Endodermal cell (in vitro differentiated cells): ENCODE results near the gene STXBP5. TPM values are rescaled to one million over a fixed set of nuclear protein-coding genes. Genes with fewer than 3 reads are reported as not detected.
A peak's percentile ranks its signal among the peaks of the same experiment; 100 is the strongest.

ENCODE experiments used
- DNase-seq: peaks from one replicate; pipeline ENCODE4 v3.0.0-alpha.2; 2017
- H3K27ac ChIP-seq: 2 replicates; pipeline ENCODE4 v1.5.1; 2013; ENCODE audit warnings: mild to moderate bottlenecking, low read depth, low read length, moderate library complexity
- H3K27me3 ChIP-seq: 2 replicates; pipeline ENCODE4 v1.6.1; 2013; ENCODE audit warnings: mild to moderate bottlenecking, low read length, moderate library complexity; ENCODE audit not compliant: insufficient read depth, control insufficient read depth, poor library complexity, severe bottlenecking
- H3K36me3 ChIP-seq: 2 replicates; pipeline ENCODE4 v1.7.0; 2013; ENCODE audit warnings: mild to moderate bottlenecking, low read length, moderate library complexity; ENCODE audit not compliant: control insufficient read depth, insufficient read depth
- H3K4me1 ChIP-seq: one replicate; pipeline ENCODE4 v1.7.0; 2013; ENCODE audit warnings: low read length; ENCODE audit not compliant: control insufficient read depth, insufficient read depth
- H3K4me3 ChIP-seq: 2 replicates; pipeline ENCODE4 v1.5.1; 2013; ENCODE audit warnings: mild to moderate bottlenecking, low read length, moderate library complexity
- H3K9ac ChIP-seq: 2 replicates; pipeline ENCODE4 v1.6.1; 2013; ENCODE audit warnings: mild to moderate bottlenecking, low read length, moderate library complexity; ENCODE audit not compliant: poor library complexity, severe bottlenecking; ENCODE audit errors: extremely low read depth
- H3K9me3 ChIP-seq: 2 replicates; pipeline ENCODE4 v1.6.1; 2013; ENCODE audit warnings: mild to moderate bottlenecking, low read length, moderate library complexity; ENCODE audit not compliant: control insufficient read depth
- H3K27ac Mint-ChIP-seq: 2 replicates; pipeline ENCODE4 v1.8.0; 2020; ENCODE audit warnings: mixed read lengths
- H3K27me3 Mint-ChIP-seq: 2 replicates; pipeline ENCODE4 v1.8.0; 2021; ENCODE audit warnings: mild to moderate bottlenecking, mixed read lengths; ENCODE audit not compliant: insufficient read depth
- H3K36me3 Mint-ChIP-seq: 2 replicates; pipeline ENCODE4 v1.8.0; 2020; ENCODE audit warnings: low read depth, mixed read lengths
- H3K4me1 Mint-ChIP-seq: 2 replicates; pipeline ENCODE4 v1.8.0; 2020; ENCODE audit warnings: mixed read lengths
- H3K4me3 Mint-ChIP-seq: 2 replicates; pipeline ENCODE4 v1.8.0; 2020; ENCODE audit warnings: mild to moderate bottlenecking, moderate library complexity, mixed read lengths
- H3K9me3 Mint-ChIP-seq: 2 replicates; pipeline ENCODE4 v1.8.0; 2020; ENCODE audit warnings: mild to moderate bottlenecking, mixed read lengths
- CTCF ChIP-seq: fragments of 200-600 bp; sonication (generic); conservative IDR thresholded peaks from 2 replicates; pipeline ENCODE4 v1.5.0; 2021; ENCODE audit warnings: antibody characterized with exemption, mild to moderate bottlenecking
- WGBS, 2 experiments: methylation state at CpG; one replicate each; pipeline versions ENCODE4 v1.1.5 to v1.1.7; 2013; ENCODE audit warnings: missing lambda C conversion rate in 2 of 2, mixed read lengths in 1 of 2; ENCODE audit not compliant: insufficient coverage in 1 of 2, insufficient read length in 1 of 2; 5-methylcytosine and 5-hydroxymethylcytosine counted together
- total RNA-seq, 2 donors: library from RNA; stranded (reverse); fragmentation: NEBNext Ultra II Directional in 1 of 2; extraction: Animal tissue kit (Norgen Biotek cat#: 25700) in 1 of 2; gene quantifications; 2 replicates in 1 of 2; 3 replicates in 1 of 2; pipeline ENCODE4 v1.2.1, GENCODE V29; 2021

STXBP5 gene
- total RNA-seq, 2 donors from 2014 or later, result 19.2 to 25.2 TPM

GRCh38 chr6:147406783-147407182 lies 202.6 kb downstream of the STXBP5 start:
- TF ChIP-seq CTCF, result no peak
- 92 to 95% methylated on average over 12 to 27 of the region's 27 CpGs for WGBS, 2 experiments
- H3K27me3 Mint-ChIP-seq, result no peaks in the 10 kb centered on the region

DNA sequence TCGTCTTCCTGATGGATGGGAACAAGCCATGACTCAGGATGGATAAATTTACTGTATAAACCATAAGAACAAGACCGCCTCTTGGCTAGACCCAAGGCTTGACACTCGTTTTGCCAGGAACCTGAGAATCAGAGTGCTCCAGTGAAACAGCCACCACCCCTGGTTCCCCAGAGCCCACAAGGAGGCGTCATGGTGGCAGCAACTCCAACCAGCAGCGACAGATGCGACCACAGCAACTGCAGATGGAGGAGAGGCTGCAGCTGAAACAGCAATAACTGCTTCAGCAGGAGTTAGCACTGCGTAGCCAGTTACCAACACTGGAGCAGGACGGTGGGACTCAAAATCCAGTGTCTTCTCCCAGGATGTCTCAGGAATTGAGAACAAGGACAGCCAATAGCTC lies 203.4 kb downstream of the STXBP5 start:
- no peak overlapping the region for H3K27ac Mint-ChIP-seq
- H3K9me3 Mint-ChIP-seq, result peaks cover 3% of the 10 kb centered on the region
- H3K27me3 ChIP-seq, result no peaks in the 10 kb centered on the region
- no peak overlapping the region for H3K27ac ChIP-seq
- peaks cover 2% of the 10 kb centered on the region for H3K9me3 ChIP-seq
- H3K4me3 Mint-ChIP-seq, result no peak overlapping the region
- H3K4me1 ChIP-seq, result no peaks in the 10 kb centered on the region
- H3K36me3 ChIP-seq, result no peaks in the 10 kb centered on the region
- H3K9ac ChIP-seq, result no peak overlapping the region
- no peak overlapping the region for H3K4me3 ChIP-seq
- no peaks in the 10 kb centered on the region for H3K27me3 Mint-ChIP-seq
- H3K36me3 Mint-ChIP-seq, result no peaks in the 10 kb centered on the region
- TF ChIP-seq CTCF, result peak; percentile 70
- H3K4me1 Mint-ChIP-seq, result no peaks in the 10 kb centered on the region
- peak; percentile 79 for DNase-seq
- 83 to 86% methylated on average over 7 to 8 of the region's 8 CpGs for WGBS, 2 experiments

More at GRCh38 chr6:147406783-147407182, 202.6 kb downstream of the STXBP5 start:
- Mint-ChIP-seq H3K4me3 (no peak overlapping the region), H3K4me1 (no peaks in the 10 kb centered on the region), H3K9me3 (peaks cover 10% of the 10 kb centered on the region), H3K27ac (no peak overlapping the region), H3K36me3 (no peaks in the 10 kb centered on the region)
- Histone ChIP-seq H3K4me3 (no peak overlapping the region), H3K9me3 (peaks cover 9% of the 10 kb centered on the region), H3K27ac (no peak overlapping the region), H3K27me3 (no peaks in the 10 kb centered on the region), H3K9ac (no peak overlapping the region), H3K36me3 (no peaks in the 10 kb centered on the region), H3K4me1 (no peaks in the 10 kb centered on the region)
- no peak for DNase-seq

DNA sequence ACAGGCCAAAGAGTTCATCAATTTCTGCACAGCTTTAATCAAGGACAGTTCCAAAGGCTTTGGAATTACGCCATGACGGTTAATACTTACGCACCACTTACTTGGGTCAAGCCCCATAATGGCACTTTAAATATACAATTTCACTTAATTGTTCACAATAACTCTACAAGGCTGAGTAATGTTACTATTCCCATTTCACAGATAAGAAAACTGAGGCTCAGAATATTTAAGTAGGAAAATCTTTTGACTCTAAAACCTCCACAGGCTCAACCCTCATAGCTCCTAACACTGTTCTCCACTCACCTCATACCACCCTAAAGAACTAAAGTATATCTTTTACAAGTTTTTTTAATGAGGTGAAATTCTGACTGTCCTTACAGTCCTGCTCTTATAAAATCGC lies 212.4 kb downstream of the STXBP5 start:
- Histone ChIP-seq H3K4me1 (no peaks in the 10 kb centered on the region), H3K36me3 (no peaks in the 10 kb centered on the region), H3K27me3 (no peaks in the 10 kb centered on the region), H3K9ac (no peak overlapping the region), H3K9me3 (no peaks in the 10 kb centered on the region), H3K27ac (no peak overlapping the region), H3K4me3 (no peak overlapping the region)
- no peak for DNase-seq
- WGBS, 2 experiments, result 95 to 100% methylated on average over 4 of the region's 4 CpGs
- TF ChIP-seq CTCF, result no peak
- peaks cover 12% of the 10 kb centered on the region for H3K4me1 Mint-ChIP-seq
- H3K36me3 Mint-ChIP-seq, result no peaks in the 10 kb centered on the region
- no peaks in the 10 kb centered on the region for H3K27me3 Mint-ChIP-seq
- H3K9me3 Mint-ChIP-seq, result no peaks in the 10 kb centered on the region
- no peak overlapping the region for H3K4me3 Mint-ChIP-seq
- H3K27ac Mint-ChIP-seq, result no peak overlapping the region
